ENCODE data around the gene SETDB1. TPM values are rescaled to one million over a fixed set of nuclear protein-coding genes. Genes with fewer than 3 reads are reported as not detected.

SETDB1 gene
- total and polyA plus RNA-seq, 2 donors from 2014 or later = 12.1 to 51.6 TPM

GRCh38 chr1:150944856-150945255 is 18.7 kb downstream of the SETDB1 start:
- Histone ChIP-seq H3K27me3 (ENCODE audit: control insufficient read depth, insufficient read depth, low read length) (no peaks in the 10 kb centered on the region), H3K4me3 (ENCODE audit: low read length in 3 of 3) (no peak overlapping the region), H3K9me3 (ENCODE audit: control insufficient read depth in 2 of 3, insufficient read depth in 1 of 3, low read length in 3 of 3) (no peaks in the 10 kb centered on the region), H3K27ac (ENCODE audit: low read depth in 2 of 2, low read length in 2 of 2) (no peak overlapping the region), H3K9ac (ENCODE audit: low read length in 3 of 3) (no peak overlapping the region), H3K4me1 (ENCODE audit: control insufficient read depth in 2 of 3, insufficient read depth in 2 of 3, low read depth in 1 of 3, low read length in 3 of 3) (no peaks in the 10 kb centered on the region), H3K36me3 (ENCODE audit: control insufficient read depth in 2 of 3, insufficient read depth in 3 of 3, low read length in 3 of 3) (peaks cover 14 to 62% (median 41%) of the 10 kb centered on the region in 3 donors)
- no peak for DNase-seq
- no peak for TF ChIP-seq CTCF (IDR thresholded peaks at IDR 0.05; ENCODE audit: borderline replicate concordance, extremely low read depth, insufficient read depth)
- intact Hi-C loops (cut with DNase I) = no loop called here
- no peak for FAIRE-seq

GRCh38 chr1:150954708-150955107 is 28.5 kb downstream of the SETDB1 start:
- FAIRE-seq (no peak), DNase-seq (no peak)
- peaks cover 9 to 44% (median 20%) of the 10 kb centered on the region in 3 donors for H3K36me3 ChIP-seq (ENCODE audit: control insufficient read depth in 2 of 3, insufficient read depth in 3 of 3, low read length in 3 of 3)
- intact Hi-C loops (cut with DNase I) = no loop called here
- no peaks in the 10 kb centered on the region for H3K4me1 ChIP-seq (ENCODE audit: control insufficient read depth in 2 of 3, insufficient read depth in 2 of 3, low read depth in 1 of 3, low read length in 3 of 3)
- H3K4me3 ChIP-seq (ENCODE audit: low read length in 3 of 3) = no peak overlapping the region
- H3K9ac ChIP-seq (ENCODE audit: low read length in 3 of 3) = no peak overlapping the region
- no peaks in the 10 kb centered on the region for H3K27me3 ChIP-seq (ENCODE audit: control insufficient read depth, insufficient read depth, low read length)
- no peak overlapping the region for H3K27ac ChIP-seq (ENCODE audit: low read depth in 2 of 2, low read length in 2 of 2)
- TF ChIP-seq CTCF (IDR thresholded peaks at IDR 0.05; ENCODE audit: borderline replicate concordance, extremely low read depth, insufficient read depth) = no peak
- no peaks in the 10 kb centered on the region for H3K9me3 ChIP-seq (ENCODE audit: control insufficient read depth in 2 of 3, insufficient read depth in 1 of 3, low read length in 3 of 3)

GRCh38 chr1:150955280-150955679 is 29.1 kb downstream of the SETDB1 start:
- TF ChIP-seq CTCF (IDR thresholded peaks at IDR 0.05; ENCODE audit: borderline replicate concordance, extremely low read depth, insufficient read depth) = no peak
- intact Hi-C loops (cut with DNase I) = no loop called here
- FAIRE-seq = no peak

GRCh38 chr1:150957666-150958065 is 31.5 kb downstream of the SETDB1 start:
- intact Hi-C loops (cut with DNase I) = no loop called here
- Histone ChIP-seq H3K36me3 (ENCODE audit: control insufficient read depth in 2 of 3, insufficient read depth in 3 of 3, low read length in 3 of 3) (peaks cover 10 to 39% (median 25%) of the 10 kb centered on the region in 3 donors), H3K4me3 (ENCODE audit: low read length in 3 of 3) (no peak overlapping the region), H3K9me3 (ENCODE audit: control insufficient read depth in 2 of 3, insufficient read depth in 1 of 3, low read length in 3 of 3) (no peaks in the 10 kb centered on the region), H3K9ac (ENCODE audit: low read length in 3 of 3) (no peak overlapping the region), H3K27me3 (ENCODE audit: control insufficient read depth, insufficient read depth, low read length) (no peaks in the 10 kb centered on the region), H3K27ac (ENCODE audit: low read depth in 2 of 2, low read length in 2 of 2) (no peak overlapping the region), H3K4me1 (ENCODE audit: control insufficient read depth in 2 of 3, insufficient read depth in 2 of 3, low read depth in 1 of 3, low read length in 3 of 3) (no peaks in the 10 kb centered on the region)
- FAIRE-seq (no peak), DNase-seq (no peak)
- no peak for TF ChIP-seq CTCF (IDR thresholded peaks at IDR 0.05; ENCODE audit: borderline replicate concordance, extremely low read depth, insufficient read depth)

More at GRCh38 chr1:150955280-150955679, 29.1 kb downstream of the SETDB1 start:
- no peaks in the 10 kb centered on the region for H3K4me1 ChIP-seq (ENCODE audit: control insufficient read depth in 2 of 3, insufficient read depth in 2 of 3, low read depth in 1 of 3, low read length in 3 of 3)
- H3K36me3 ChIP-seq (ENCODE audit: control insufficient read depth in 2 of 3, insufficient read depth in 3 of 3, low read length in 3 of 3) = peaks cover 9 to 41% (median 19%) of the 10 kb centered on the region in 3 donors
- no peaks in the 10 kb centered on the region for H3K9me3 ChIP-seq (ENCODE audit: control insufficient read depth in 2 of 3, insufficient read depth in 1 of 3, low read length in 3 of 3)
- no peaks in the 10 kb centered on the region for H3K27me3 ChIP-seq (ENCODE audit: control insufficient read depth, insufficient read depth, low read length)
- H3K4me3 ChIP-seq (ENCODE audit: low read length in 3 of 3) = no peak overlapping the region
- no peak overlapping the region for H3K27ac ChIP-seq (ENCODE audit: low read depth in 2 of 2, low read length in 2 of 2)
- H3K9ac ChIP-seq (ENCODE audit: low read length in 3 of 3) = no peak overlapping the region
- DNase-seq = no peak

Data from kidney (tissue), 14 donors.